OCI-LY1 (cell line): ENCODE measurements around the gene MORN5.

Experiments used
- H2AFZ ChIP-seq: fragments of 200-600 bp; sonication (generic), shearing (Covaris generic); 2 replicates; pipeline ENCODE4 v1.6.0; 2014; ENCODE audit warnings: antibody characterized with exemption, mild to moderate bottlenecking, low read length
- H3F3A ChIP-seq: fragments of 200-600 bp; sonication (generic), shearing (Covaris generic); 2 replicates; pipeline ENCODE4 v1.6.0; 2014; ENCODE audit warnings: mild to moderate bottlenecking, antibody characterized with exemption, low read length, moderate library complexity; ENCODE audit not compliant: insufficient read depth
- H3K27ac ChIP-seq: fragments of 200-600 bp; sonication (generic); 2 replicates; pipeline ENCODE4 v1.5.1; 2014; ENCODE audit warnings: low read length, mixed run types, mild to moderate bottlenecking, low read depth; ENCODE audit not compliant: poor library complexity, severe bottlenecking
- H3K27me3 ChIP-seq: fragments of 200-600 bp; sonication (generic); 2 replicates; pipeline ENCODE4 v1.6.0; 2014; ENCODE audit warnings: antibody characterized with exemption, mild to moderate bottlenecking, low read length, moderate library complexity; ENCODE audit not compliant: insufficient read depth
- H3K36me3 ChIP-seq: fragments of 200-600 bp; sonication (generic); 2 replicates; pipeline ENCODE4 v1.6.1; 2014; ENCODE audit warnings: mild to moderate bottlenecking, antibody characterized with exemption, low read length, moderate library complexity, mixed read lengths; ENCODE audit not compliant: insufficient read depth
- H3K4me1 ChIP-seq: fragments of 200-600 bp; sonication (generic); 2 replicates; pipeline ENCODE4 v1.5.1; 2014; ENCODE audit warnings: mild to moderate bottlenecking, low read length, moderate library complexity; ENCODE audit not compliant: insufficient read depth, severe bottlenecking
- H3K4me2 ChIP-seq: fragments of 200-600 bp; sonication (generic), shearing (Covaris generic); 2 replicates; pipeline ENCODE4 v1.6.1; 2014; ENCODE audit warnings: low read length
- H3K4me3 ChIP-seq: fragments of 200-600 bp; sonication (generic); 2 replicates; pipeline ENCODE4 v1.5.1; 2014; ENCODE audit warnings: low read length, low read depth, mild to moderate bottlenecking, mixed read lengths; ENCODE audit not compliant: poor library complexity, severe bottlenecking
- H3K79me2 ChIP-seq: fragments of 200-600 bp; shearing (Covaris generic); 2 replicates; pipeline ENCODE4 v1.6.1; 2016; ENCODE audit warnings: mixed run types, low read length, mixed read lengths; ENCODE audit not compliant: insufficient read depth
- H3K9ac ChIP-seq: fragments of 200-600 bp; sonication (generic), shearing (Covaris generic); 2 replicates; pipeline ENCODE4 v1.6.1; 2014; ENCODE audit warnings: mild to moderate bottlenecking, low read length, mixed read lengths
- H3K9me2 ChIP-seq: fragments of 200-600 bp; sonication (generic), shearing (Covaris generic); 2 replicates; pipeline ENCODE4 v1.6.1; 2014; ENCODE audit warnings: low read depth, mild to moderate bottlenecking, low read length, mixed read lengths
- H3K9me3 ChIP-seq: fragments of 200-600 bp; shearing (Covaris generic); 2 replicates; pipeline ENCODE4 v1.6.1; 2014; ENCODE audit warnings: low read length, mixed read lengths
- H4K20me1 ChIP-seq: fragments of 200-600 bp; sonication (generic), shearing (Covaris generic); 2 replicates; pipeline ENCODE4 v1.6.0; 2016; ENCODE audit warnings: mild to moderate bottlenecking, low read length; ENCODE audit not compliant: insufficient read depth
- EZH2 ChIP-seq: fragments of 200-600 bp; sonication (generic), shearing (Covaris generic); IDR thresholded peaks from 2 replicates; pipeline ENCODE4 v1.8.0; 2017; ENCODE audit warnings: borderline replicate concordance, mixed run types, mild to moderate bottlenecking, antibody characterized with exemption, low read length, moderate library complexity, mixed read lengths
- TF ChIP-seq, protein P1 (sequence below): fragments of 200-600 bp; sonication (generic), shearing (Covaris generic); IDR thresholded peaks from 2 replicates; pipeline ENCODE4 v1.5.1; 2017; ENCODE audit warnings: mild to moderate bottlenecking, antibody characterized with exemption, low read length, moderate library complexity, mixed read lengths

MORN5 gene

GRCh38 chr9:122145592-122145863 lies 14.2 kb upstream of the MORN5 start:
- Histone ChIP-seq H3K9me2 (no peaks in the 10 kb centered on the region), H3K9ac (no peak overlapping the region), H3K4me1 (no peaks in the 10 kb centered on the region), H3K36me3 (peaks cover 67% of the 10 kb centered on the region), H3K79me2 (no peaks in the 10 kb centered on the region), H3K27ac (no peak overlapping the region), H3K27me3 (no peaks in the 10 kb centered on the region), H3K9me3 (no peaks in the 10 kb centered on the region), H3K4me3 (no peak overlapping the region), H3F3A (no peaks in the 10 kb centered on the region), H2AFZ (no peak overlapping the region), H3K4me2 (no peak overlapping the region), H4K20me1 (no peaks in the 10 kb centered on the region)
- TF ChIP-seq, protein P1, sequence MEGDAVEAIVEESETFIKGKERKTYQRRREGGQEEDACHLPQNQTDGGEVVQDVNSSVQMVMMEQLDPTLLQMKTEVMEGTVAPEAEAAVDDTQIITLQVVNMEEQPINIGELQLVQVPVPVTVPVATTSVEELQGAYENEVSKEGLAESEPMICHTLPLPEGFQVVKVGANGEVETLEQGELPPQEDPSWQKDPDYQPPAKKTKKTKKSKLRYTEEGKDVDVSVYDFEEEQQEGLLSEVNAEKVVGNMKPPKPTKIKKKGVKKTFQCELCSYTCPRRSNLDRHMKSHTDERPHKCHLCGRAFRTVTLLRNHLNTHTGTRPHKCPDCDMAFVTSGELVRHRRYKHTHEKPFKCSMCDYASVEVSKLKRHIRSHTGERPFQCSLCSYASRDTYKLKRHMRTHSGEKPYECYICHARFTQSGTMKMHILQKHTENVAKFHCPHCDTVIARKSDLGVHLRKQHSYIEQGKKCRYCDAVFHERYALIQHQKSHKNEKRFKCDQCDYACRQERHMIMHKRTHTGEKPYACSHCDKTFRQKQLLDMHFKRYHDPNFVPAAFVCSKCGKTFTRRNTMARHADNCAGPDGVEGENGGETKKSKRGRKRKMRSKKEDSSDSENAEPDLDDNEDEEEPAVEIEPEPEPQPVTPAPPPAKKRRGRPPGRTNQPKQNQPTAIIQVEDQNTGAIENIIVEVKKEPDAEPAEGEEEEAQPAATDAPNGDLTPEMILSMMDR = no peak
- no peak for TF ChIP-seq EZH2

- TF ChIP-seq, protein P1 = no peak
- TF ChIP-seq EZH2 = no peak
- H4K20me1 ChIP-seq = no peaks in the 10 kb centered on the region
- H3K4me1 ChIP-seq = no peaks in the 10 kb centered on the region
- H3K4me2 ChIP-seq = no peak overlapping the region
- peaks cover 46% of the 10 kb centered on the region for H3K36me3 ChIP-seq
- H3K27me3 ChIP-seq = no peaks in the 10 kb centered on the region
- no peak overlapping the region for H3K9ac ChIP-seq
- no peaks in the 10 kb centered on the region for H3K9me3 ChIP-seq
- no peaks in the 10 kb centered on the region for H3K9me2 ChIP-seq
- no peak overlapping the region for H3K4me3 ChIP-seq
- no peak overlapping the region for H3K27ac ChIP-seq
- H2AFZ ChIP-seq = no peak overlapping the region
- peaks cover 28% of the 10 kb centered on the region for H3K79me2 ChIP-seq
- H3F3A ChIP-seq = no peaks in the 10 kb centered on the region
Observed at GRCh38 chr9:122151267-122151828, 8.4 kb upstream of the MORN5 start.

DNA sequence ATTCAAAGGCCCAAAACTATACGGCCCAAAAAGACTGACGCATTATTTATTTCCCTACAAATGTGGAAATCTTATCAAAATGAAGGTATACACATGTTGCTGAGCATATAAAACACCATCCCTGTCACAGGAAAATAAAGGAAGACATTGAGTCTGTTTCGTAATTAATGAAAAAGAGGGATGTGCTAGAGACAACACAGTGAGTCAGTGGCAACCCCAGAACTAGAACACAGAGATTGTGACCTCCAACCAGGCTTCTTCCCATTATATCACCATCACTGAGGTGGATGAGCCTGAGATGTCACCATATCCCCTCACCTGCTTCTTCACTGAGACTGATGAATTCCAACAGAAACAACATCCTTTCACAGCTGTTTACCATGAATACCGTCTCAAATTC lies 3.9 kb upstream of the MORN5 start:
- no peak overlapping the region for H3K4me2 ChIP-seq
- no peaks in the 10 kb centered on the region for H3K9me3 ChIP-seq
- H4K20me1 ChIP-seq = no peaks in the 10 kb centered on the region
- H3K4me1 ChIP-seq = peaks cover 21% of the 10 kb centered on the region
- no peak overlapping the region for H2AFZ ChIP-seq
- no peaks in the 10 kb centered on the region for H3K9me2 ChIP-seq
- H3K9ac ChIP-seq = no peak overlapping the region
- H3K36me3 ChIP-seq = peaks cover 13% of the 10 kb centered on the region; the same call in 1 of the 2 replicates
- no peaks in the 10 kb centered on the region for H3F3A ChIP-seq
- no peak overlapping the region for H3K27ac ChIP-seq
- no peak overlapping the region for H3K4me3 ChIP-seq
- peaks cover 32% of the 10 kb centered on the region for H3K79me2 ChIP-seq
- no peaks in the 10 kb centered on the region for H3K27me3 ChIP-seq
- no peak for TF ChIP-seq EZH2
- TF ChIP-seq, protein P1 = no peak
